ENCODE data around the gene TAF11L11.
"Not testable (repeated sequence)": the region's sequence is repeated elsewhere in the genome, so short reads cannot be mapped to it uniquely, and the experiment has no call there.

TAF11L11 gene

DNA sequence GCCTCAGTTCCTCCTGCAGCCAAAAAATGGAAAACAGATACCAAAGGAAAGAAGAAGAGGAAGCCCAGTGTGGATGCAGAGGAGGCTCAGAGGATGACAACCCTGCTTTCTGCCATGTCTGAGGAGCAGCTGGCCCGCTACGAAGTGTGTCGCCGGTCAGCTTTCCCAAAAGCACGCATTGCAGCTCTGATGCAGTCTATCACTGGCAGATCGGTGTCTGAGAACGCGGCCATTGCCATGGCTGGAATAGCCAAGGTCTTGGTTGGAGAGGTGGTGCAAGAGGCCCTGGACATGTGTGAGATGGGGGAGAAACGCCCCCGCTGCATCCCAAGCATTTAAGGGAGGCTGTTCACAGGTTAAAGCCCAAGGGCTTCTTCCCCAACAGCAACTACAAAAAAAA, 45.2 kb downstream of the TAF11L11 start:
- intact Hi-C loops (cut with micrococcal nuclease); H3K36me3 Mint-ChIP-seq (ENCODE audit: low read depth); H3K27ac Mint-ChIP-seq; H3K4me3 Mint-ChIP-seq; H3K4me1 Mint-ChIP-seq (ENCODE audit: low read depth); H3K27me3 Mint-ChIP-seq: not testable (repeated sequence)
- peaks cover 25% of the 10 kb centered on the region for H3K9me3 Mint-ChIP-seq

DNA sequence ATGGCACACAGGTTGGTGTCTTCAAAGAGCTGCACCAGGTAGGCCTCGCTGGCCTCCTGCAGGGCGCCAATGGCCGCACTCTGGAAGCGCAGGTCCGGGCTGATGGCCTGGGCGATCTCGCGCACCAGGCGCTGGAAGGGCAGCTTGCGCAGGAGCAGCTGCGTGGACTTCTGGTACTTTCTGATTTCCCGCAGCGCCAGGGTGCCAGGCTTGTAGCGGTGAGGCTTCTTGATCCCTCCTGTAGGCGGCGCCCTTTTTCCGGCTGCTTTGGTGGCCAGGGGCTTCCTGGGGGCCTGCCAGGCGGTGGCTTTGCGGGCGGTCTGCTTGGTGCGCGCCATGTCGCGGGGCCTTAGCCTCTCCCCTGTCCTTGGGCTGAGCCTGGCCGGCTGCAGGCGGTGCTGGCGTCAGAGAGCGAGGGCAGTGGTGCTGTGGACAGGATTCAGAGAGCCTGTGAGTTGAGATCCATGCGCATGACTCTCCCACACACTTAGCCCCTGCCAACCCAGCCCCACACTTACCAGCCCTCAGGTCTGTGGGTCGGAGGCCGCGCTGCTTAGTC, 51.3 kb downstream of the TAF11L11 start:
- H3K4me1 Mint-ChIP-seq (ENCODE audit: low read depth); H3K4me3 Mint-ChIP-seq; intact Hi-C loops (cut with micrococcal nuclease); H3K36me3 Mint-ChIP-seq (ENCODE audit: low read depth); H3K27me3 Mint-ChIP-seq; H3K27ac Mint-ChIP-seq; H3K9me3 Mint-ChIP-seq: not testable (repeated sequence)
